Ovary (tissue), 9 donors: Measurements from ENCODE around the gene ADGRV1. TPM values are rescaled to one million over a fixed set of nuclear protein-coding genes. Genes with fewer than 3 reads are reported as not detected.

ENCODE experiments used
- DNase-seq, 5 donors: peaks; one replicate each; pipeline ENCODE4 v3.0.0-alpha.2; 2019 to 2020
- H3K27ac ChIP-seq, 2 donors: fragments of 200-600 bp; one replicate each; pipeline versions ENCODE4 v1.5.1 to v1.8.0; 2019 to 2022
- H3K27me3 ChIP-seq: fragments of 200-600 bp; one replicate; pipeline ENCODE4 v1.8.0; 2022
- H3K36me3 ChIP-seq: fragments of 200-600 bp; sonication (generic); one replicate; pipeline ENCODE4 v1.5.1; 2019
- H3K4me1 ChIP-seq: one replicate; pipeline ENCODE4 v1.8.1; 2013; ENCODE audit warnings: mild to moderate bottlenecking, moderate library complexity; ENCODE audit not compliant: insufficient read depth
- H3K4me3 ChIP-seq: fragments of 200-600 bp; sonication (generic); one replicate; pipeline ENCODE4 v1.5.1; 2017
- H3K9me3 ChIP-seq, 2 donors: fragments of 200-600 bp in 1 of 2; sonication (generic) in 1 of 2; one replicate each; pipeline versions ENCODE4 v1.5.1 to v1.8.1; 2013 to 2019; ENCODE audit warnings: mild to moderate bottlenecking in 1 of 2, moderate library complexity in 1 of 2
- CTCF ChIP-seq, 3 donors: fragments of 450-650 bp in 2 of 3; fragments of 200-600 bp in 1 of 3; IDR thresholded peaks; one replicate each; pipeline versions ENCODE4 v1.5.1 to v1.8.0; 2016 to 2022; ENCODE audit warnings: antibody characterized with exemption in 3 of 3, mild to moderate bottlenecking in 1 of 3
- EP300 ChIP-seq: sonication (generic); formaldehyde crosslinking; IDR thresholded peaks from one replicate; pipeline ENCODE4 v1.6.1; 2017; ENCODE audit warnings: antibody characterized with exemption
- POLR2A ChIP-seq: fragments of 450-650 bp; IDR thresholded peaks from one replicate; pipeline ENCODE4 v1.6.1; 2017; ENCODE audit warnings: antibody characterized with exemption, mild to moderate bottlenecking, moderate library complexity
- WGBS, 3 donors: extraction: QIAGEN DNeasy Blood & Tissue Kit in 1 of 3; methylation state at CpG; one replicate each; pipeline versions ENCODE4 v1.1.5 to v1.1.7; 2013 to 2017; 5-methylcytosine and 5-hydroxymethylcytosine counted together
- intact Hi-C, 4 donors: fragments of 100-400 bp; cut with DNase I; formaldehyde crosslinking; loops; one replicate each; pipeline versions ENCODE4 v1.11.0 to v1.15.1; 2022 to 2023
- polyA plus RNA-seq, 2 donors: library from polyadenylated mRNA; stranded (reverse); fragments of 200-250 nt in 1 of 2; fragments of 350-450 nt in 1 of 2; fragmentation: Illumina TruSeq in 1 of 2; extraction: RNeasy Lipid Tissue Mini Kit (QIAGEN cat#74804) in 1 of 2; gene quantifications; one replicate each; pipeline ENCODE4 v1.2.3, GENCODE V29; 2013 to 2014
- total RNA-seq, 7 donors: library from RNA; depleted of rRNA in 2 of 7; stranded (reverse); fragments of >200 nt in 2 of 7; fragmentation: NEBNext Ultra II Directional in 3 of 7; extraction: Animal tissue kit (Norgen Biotek cat#: 25700) in 3 of 7; gene quantifications; one replicate each; pipeline versions ENCODE4 v1.1.0 to v1.2.4, GENCODE V29; 2016 to 2023
- donor health status: DM: no; HTN: no; CAD: no; lungs with moderate emphysema.
- donor health status: DM: no; HTN: no; CAD: no.
- donor health status: Bipolar disorder and iron deficiency.
- donor health status: DM: yes; HTN: yes; CAD: no.
- donor health status: DM: no; HTN: no; CAD: no.
- donor health status: DM: yes; HTN: yes; CAD: no.

Gene ADGRV1
- total and polyA plus RNA-seq, 9 donors = 0.21 to 2.7 (median 1.1) TPM

- no peak for TF ChIP-seq CTCF (IDR thresholded peaks at IDR 0.05)
- no peak for TF ChIP-seq POLR2A
- no peak for TF ChIP-seq EP300
- no peaks in the 10 kb centered on the region for H3K9me3 ChIP-seq
- intact Hi-C loops = loop anchor here in 1 of 4 donors (10.0 kb wide), 1 partner anchor 569 kb away; no protein-coding TSS in a partner anchor
- no peaks in the 10 kb centered on the region for H3K36me3 ChIP-seq
- H3K27me3 ChIP-seq = no peaks in the 10 kb centered on the region
- no peak for DNase-seq
- no peak overlapping the region for H3K27ac ChIP-seq
- WGBS, 3 donors = 92 to 94% (median 92%) methylated on average over 4 of the region's 4 CpGs
- H3K4me3 ChIP-seq = no peak overlapping the region
- H3K4me1 ChIP-seq = no peaks in the 10 kb centered on the region
Measured at GRCh38 chr5:90855296-90856010, 296.9 kb downstream of the ADGRV1 start.

- no peak overlapping the region for H3K27ac ChIP-seq
- TF ChIP-seq CTCF (IDR thresholded peaks at IDR 0.05) (no peak), EP300 (no peak), POLR2A (no peak)
- H3K27me3 ChIP-seq = no peaks in the 10 kb centered on the region
- intact Hi-C loops = loop anchor here (5.0 to 10.0 kb wide), 5 partner anchors 233 to 563 kb away; partner anchors contain the start of gene ARRDC3 (in 1 of the 4)
- WGBS, 3 donors = 90 to 96% (median 95%) methylated on average over 3 of the region's 3 CpGs
- DNase-seq = no peak
- H3K36me3 ChIP-seq = no peaks in the 10 kb centered on the region
- H3K9me3 ChIP-seq = no peaks in the 10 kb centered on the region
- no peaks in the 10 kb centered on the region for H3K4me1 ChIP-seq
- no peak overlapping the region for H3K4me3 ChIP-seq
Measured at GRCh38 chr5:90861843-90862586, 303.4 kb downstream of the ADGRV1 start.

GRCh38 chr5:90865180-90865579 lies 306.6 kb downstream of the ADGRV1 start:
- WGBS, 3 donors = 69 to 74% (median 74%) methylated on average over 4 of the region's 4 CpGs
- H3K27me3 ChIP-seq = no peaks in the 10 kb centered on the region
- H3K27ac ChIP-seq = no peak overlapping the region
- intact Hi-C loops = loop anchor here in 3 of 4 donors (5.0 to 10.0 kb wide), 4 partner anchors 230 to 560 kb away; partner anchors contain the start of gene ARRDC3 (in 2 of the 3)
- no peak for DNase-seq
- H3K9me3 ChIP-seq = no peaks in the 10 kb centered on the region
- TF ChIP-seq EP300 = no peak
- TF ChIP-seq POLR2A = no peak
- TF ChIP-seq CTCF (IDR thresholded peaks at IDR 0.05) = no peak
- H3K4me3 ChIP-seq = no peak overlapping the region
- H3K36me3 ChIP-seq = no peaks in the 10 kb centered on the region
- no peaks in the 10 kb centered on the region for H3K4me1 ChIP-seq

- Histone ChIP-seq H3K27ac (no peak overlapping the region), H3K4me1 (peaks cover 2% of the 10 kb centered on the region), H3K36me3 (no peaks in the 10 kb centered on the region), H3K9me3 (no peaks in the 10 kb centered on the region), H3K27me3 (no peaks in the 10 kb centered on the region), H3K4me3 (no peak overlapping the region)
- no peak for DNase-seq
- intact Hi-C loops = loop anchor here in 3 of 4 donors (5.0 to 10.0 kb wide), 4 partner anchors 228 to 558 kb away; partner anchors contain the start of gene ARRDC3 (in 2 of the 3)
- TF ChIP-seq POLR2A = no peak
- no peak for TF ChIP-seq EP300
- TF ChIP-seq CTCF (IDR thresholded peaks at IDR 0.05) = peak; percentile 27 to 46 (median 42)
- WGBS, 3 donors = 1 to 3% (median 3%) methylated on average over 2 of the region's 2 CpGs
Measured at GRCh38 chr5:90866333-90866732, 307.7 kb downstream of the ADGRV1 start.
